HepG2 (cell line): ENCODE results near the gene TMEM217. TPM values are rescaled to one million over a fixed set of nuclear protein-coding genes. Genes with fewer than 3 reads are reported as not detected.

ENCODE experiments used
- ATAC-seq: fragments of 200-7000 bp; cut with Tn5 transposase; 3 replicates; pipeline ENCODE4 v1.9.1; 2020; ENCODE audit warnings: mild to moderate bottlenecking, moderate library complexity
- BruUV-seq: library from RNA; stranded (reverse); fragments of 400-500 nt; replicated peaks from 2 replicates; lab custom pipeline; 2021; lab: Mats Ljungman, UMichigan
- CTCF ChIA-PET: fragments of 300-600 bp; formaldehyde crosslinking; extraction: SDS; loops from one replicate; lab custom pipeline; 2021; ENCODE audit warnings: low total read pairs, inconsistent platforms, low intra/inter-chr PET ratio; lab: Yijun Ruan, JAX
- POLR2A ChIA-PET: fragments of 350-600 bp; sonication (Branson Sonifier 250); formaldehyde crosslinking; loops from one replicate; lab custom pipeline; 2020; ENCODE audit warnings: antibody characterized with exemption, inconsistent platforms; lab: Yijun Ruan, JAX
- DNase-seq: peaks from one replicate; pipeline ENCODE4 v3.0.0-alpha.2; 2015; ENCODE audit warnings: low spot score
- FAIRE-seq: peaks from 3 replicates; lab custom pipeline; 2011; peaks lifted over from hg19 to GRCh38; lab: Jason Lieb, UNC
- H2AFZ ChIP-seq: one replicate; pipeline ENCODE4 v1.6.1; 2011; ENCODE audit warnings: low read length, inconsistent platforms
- H3K27ac ChIP-seq: fragments of 300-600 bp; 3 replicates; pipeline ENCODE4 v1.8.0; 2011; ENCODE audit warnings: mixed run types, mild to moderate bottlenecking, mixed read lengths, low read length, inconsistent platforms; ENCODE audit not compliant: insufficient read depth; ENCODE audit errors: extremely low read length
- H3K27me3 ChIP-seq, 2 experiments: fragments of 200-600 bp in 1 of 2; 2 replicates in 1 of 2; 3 replicates in 1 of 2; pipeline versions ENCODE4 v1.6.0 to v1.8.0; 2011; ENCODE audit warnings: low read length in 2 of 2, mild to moderate bottlenecking in 2 of 2, moderate library complexity in 2 of 2, inconsistent platforms in 1 of 2; ENCODE audit not compliant: insufficient read depth in 2 of 2, control insufficient read depth in 1 of 2
- H3K36me3 ChIP-seq, 2 experiments: fragments of 200-600 bp in 1 of 2; replicated peaks in 1 of 2; 2 replicates in 1 of 2; 3 replicates in 1 of 2; pipeline versions ENCODE4 v1.5.1 to v1.8.0; 2011; ENCODE audit warnings: low read length in 2 of 2, inconsistent platforms in 1 of 2; ENCODE audit not compliant: insufficient read depth in 2 of 2, control insufficient read depth in 1 of 2
- H3K4me1 ChIP-seq: 2 replicates; pipeline ENCODE4 v1.5.1; 2012; ENCODE audit warnings: low read length, inconsistent platforms; ENCODE audit not compliant: insufficient read depth
- H3K4me2 ChIP-seq: 2 replicates; pipeline ENCODE4 v1.6.0; 2011; ENCODE audit warnings: low read depth, low read length, inconsistent platforms
- H3K4me3 ChIP-seq, 3 experiments: fragments of 200-600 bp in 1 of 3; sonication (generic), shearing (Covaris generic) in 1 of 3; replicated peaks in 1 of 3; 2 replicates each; pipeline ENCODE4 v1.5.1; 2011 to 2016; ENCODE audit warnings: low read length in 3 of 3, inconsistent platforms in 2 of 3, low read depth in 2 of 3, mild to moderate bottlenecking in 2 of 3, control low read depth in 1 of 3, mixed read lengths in 1 of 3; ENCODE audit not compliant: insufficient read depth in 1 of 3
- H3K79me2 ChIP-seq: one replicate; pipeline ENCODE4 v1.6.1; 2011; ENCODE audit warnings: low read length, inconsistent platforms; ENCODE audit not compliant: insufficient read depth
- H3K9ac ChIP-seq: 2 replicates; pipeline ENCODE4 v1.6.0; 2011; ENCODE audit warnings: mild to moderate bottlenecking, low read depth, low read length, inconsistent platforms; ENCODE audit not compliant: insufficient read depth
- H3K9me3 ChIP-seq: 2 replicates; pipeline ENCODE4 v1.5.1; 2012; ENCODE audit warnings: mild to moderate bottlenecking, low read length
- H4K20me1 ChIP-seq: 2 replicates; pipeline ENCODE4 v1.6.0; 2011; ENCODE audit warnings: inconsistent platforms, mild to moderate bottlenecking, low read length, moderate library complexity; ENCODE audit not compliant: insufficient read depth
- ARID2 ChIP-seq: sonication (generic); formaldehyde crosslinking; IDR thresholded peaks from 2 replicates; pipeline ENCODE4 v1.8.1; 2022; ENCODE audit warnings: mild to moderate bottlenecking, missing genetic modification reagents, borderline replicate concordance
- CEBPB ChIP-seq: IDR thresholded peaks from 2 replicates; pipeline ENCODE4 v1.6.1; 2011; ENCODE audit warnings: low read depth, low read length, improper control_type of control experiment, borderline replicate concordance
- CEBPG ChIP-seq: IDR thresholded peaks from 2 replicates; pipeline ENCODE4 v1.6.1; 2016
- CREBL2 ChIP-seq: sonication (generic); formaldehyde crosslinking; IDR thresholded peaks from 2 replicates; pipeline ENCODE4 v1.8.1; 2023; ENCODE audit warnings: missing genetic modification reagents, mild to moderate bottlenecking, borderline replicate concordance
- GABPA ChIP-seq, 2 experiments: IDR thresholded peaks; 2 replicates each; pipeline ENCODE4 v1.6.1; 2011 to 2016; ENCODE audit warnings: low read depth in 2 of 2, low read length in 1 of 2, missing biosample characterization in 1 of 2, missing genetic modification characterization in 1 of 2
- GATA4 ChIP-seq: sonication (generic); IDR thresholded peaks from 2 replicates; pipeline ENCODE4 v1.6.1; 2016; ENCODE audit warnings: antibody characterized with exemption, low read depth, borderline replicate concordance
- MAF1 ChIP-seq: sonication (generic); formaldehyde crosslinking; IDR thresholded peaks from 2 replicates; pipeline ENCODE4 v1.5.0; 2020; ENCODE audit warnings: missing genetic modification reagents, borderline replicate concordance
- NFKB2 ChIP-seq: sonication (generic); formaldehyde crosslinking; IDR thresholded peaks from 2 replicates; pipeline ENCODE4 v1.4.0; 2020; ENCODE audit warnings: missing genetic modification reagents, borderline replicate concordance
- ZNF224 ChIP-seq: sonication (generic); formaldehyde crosslinking; IDR thresholded peaks from 2 replicates; pipeline ENCODE4 v1.5.0; 2020; ENCODE audit warnings: mild to moderate bottlenecking, missing genetic modification reagents
- ZNF362 ChIP-seq: sonication (generic); formaldehyde crosslinking; IDR thresholded peaks from 2 replicates; pipeline ENCODE4 v1.4.0; 2020; ENCODE audit warnings: missing genetic modification reagents, mild to moderate bottlenecking, borderline replicate concordance
- ZNF670 ChIP-seq: sonication (generic); formaldehyde crosslinking; IDR thresholded peaks from 2 replicates; pipeline ENCODE4 v1.8.0; 2022; ENCODE audit warnings: mild to moderate bottlenecking, missing genetic modification reagents, borderline replicate concordance
- ZSCAN30 ChIP-seq: sonication (generic); formaldehyde crosslinking; IDR thresholded peaks from 2 replicates; pipeline ENCODE4 v1.5.0; 2020; ENCODE audit warnings: mild to moderate bottlenecking, missing genetic modification reagents
- WGBS: methylation state at CpG from one replicate; pipeline ENCODE4 v1.1.6; 2017; ENCODE audit warnings: low lambda C conversion rate; 5-methylcytosine and 5-hydroxymethylcytosine counted together
- in situ Hi-C: cut with HindIII; loops from 2 replicates; pipeline ENCODE4 v1.10.0; 2017; ENCODE audit warnings: low pct_unique_long_range_greater_than_20kb; ENCODE audit not compliant: extremely low pct_ligation_motif_present
- intact Hi-C: fragments of 100-400 bp; cut with micrococcal nuclease; formaldehyde crosslinking; loops from one replicate; pipeline ENCODE4 v1.10.0; 2022; ENCODE audit not compliant: unreplicated experiment
- polyA plus RNA-seq, 8 experiments: library from polyadenylated mRNA; depleted of rRNA in 3 of 8; stranded (reverse) in 7 of 8; unstranded in 1 of 8; fragments of >200 nt; fragmentation: Illumina TruSeq in 4 of 8; extraction: Trizol in 4 of 8; gene quantifications; 2 replicates each; pipeline versions ENCODE4 v1.2.1 to v1.2.3, GENCODE V29; 2011 to 2016; ENCODE audit warnings: low read depth in 4 of 8, missing spikeins in 1 of 8, mixed read lengths in 1 of 8; ENCODE audit not compliant: insufficient read depth in 1 of 8
- total RNA-seq, 5 experiments: library from RNA; depleted of rRNA; stranded (reverse); fragments of >200 nt; fragmentation: Illumina TruSeq; extraction: Trizol; gene quantifications; 2 replicates each; pipeline ENCODE4 v1.2.3, GENCODE V29; 2016; ENCODE audit warnings: low read depth in 1 of 5
- TF ChIP-seq, protein P1 (sequence below): sonication (generic); formaldehyde crosslinking; IDR thresholded peaks from 2 replicates; pipeline ENCODE4 v1.4.0; 2020; ENCODE audit warnings: missing genetic modification reagents
- TF ChIP-seq, protein P2 (sequence below): sonication (generic); IDR thresholded peaks from 2 replicates; pipeline ENCODE4 v1.6.1; 2016; ENCODE audit warnings: low read depth, borderline replicate concordance

TMEM217 gene
- total and polyA plus RNA-seq, 2 of the 13 experiments (the other 11 are each of a cell fraction or from before 2014, with no cell fraction given): 2.3 to 3.4 TPM

DNA sequence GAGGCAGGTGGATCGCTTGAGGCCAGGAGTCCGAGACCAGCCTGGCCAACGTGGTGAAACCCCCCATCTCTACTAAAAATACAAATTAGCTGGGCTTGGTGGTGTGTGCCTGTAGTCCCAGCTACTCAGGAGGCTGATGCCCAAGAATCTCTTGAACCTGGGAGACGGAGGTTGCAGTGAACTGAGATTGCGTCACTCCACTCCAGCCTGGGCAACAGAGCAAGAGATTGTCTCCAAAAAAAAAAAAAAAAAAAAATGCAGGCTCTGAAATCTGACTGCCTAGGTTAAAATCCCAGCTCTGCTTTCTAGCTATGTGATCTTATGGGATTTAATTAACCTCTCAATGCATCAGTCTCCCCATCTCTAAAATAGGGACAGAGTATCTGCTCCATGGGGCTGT is 3.3 kb upstream of the TMEM217 start:
- TF ChIP-seq MAF1 (CRISPR knock-in tag): no peak
- peak; percentile 71; the same call in 1 of the 2 replicates for TF ChIP-seq ZNF362 (CRISPR knock-in tag)
- TF ChIP-seq ZNF224 (CRISPR knock-in tag): no peak
- peak; percentile 64 for TF ChIP-seq CEBPG (CRISPR knock-in tag)
- TF ChIP-seq CEBPB: peak; percentile 81
- Histone ChIP-seq H3K27ac (no peak overlapping the region), H3K4me3 (no peak overlapping the region), H4K20me1 (peaks cover 4% of the 10 kb centered on the region; the same call in 1 of the 2 replicates), H3K79me2 (peaks cover 62% of the 10 kb centered on the region), H3K9ac (no peak overlapping the region), H3K36me3 (no peaks in the 10 kb centered on the region), H3K27me3 (no peaks in the 10 kb centered on the region; a peak in 1 of 5 replicates), H2AFZ (no peak overlapping the region), H3K4me1 (peaks cover 53% of the 10 kb centered on the region), H3K9me3 (no peaks in the 10 kb centered on the region), H3K4me2 (no peak overlapping the region)
- ChIA-PET POLR2A (interaction anchor here (0.8 to 1.1 kb wide), 2 partner anchors 13 to 17 kb away, joined by 3 to 4 read pairs; no protein-coding TSS in a partner anchor), CTCF (no interaction called here)
- FAIRE-seq (no peak), DNase-seq (no peak), ATAC-seq (no peak)
- intact Hi-C loops: no loop called here
- in situ Hi-C loops: no loop called here
- 93% methylated on average over 5 of the region's 5 CpGs for WGBS
- no TSS peak for BruUV-seq

DNA sequence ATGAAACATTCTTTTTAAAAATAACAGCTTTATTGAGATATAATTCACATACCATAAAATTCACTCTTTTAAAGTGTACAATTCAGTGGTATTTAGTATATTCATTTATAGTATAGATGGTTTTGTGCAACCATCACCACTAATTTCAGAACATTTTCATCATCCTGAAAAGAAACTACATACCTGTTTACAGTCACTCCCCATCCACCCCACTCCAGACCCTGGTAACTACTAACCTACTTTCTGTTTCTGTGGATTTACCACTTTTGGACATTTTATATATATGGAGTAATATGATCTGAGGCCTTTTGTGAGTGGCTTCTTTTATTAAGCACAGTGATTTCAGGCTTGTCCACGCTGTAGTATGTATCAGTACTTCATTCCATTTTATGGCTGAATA is 2.5 kb upstream of the TMEM217 start:
- ATAC-seq: no peak
- Histone ChIP-seq H3K27ac (no peak overlapping the region), H3K9me3 (no peaks in the 10 kb centered on the region), H4K20me1 (peaks cover 4% of the 10 kb centered on the region; the same call in 1 of the 2 replicates), H3K4me2 (no peak overlapping the region), H2AFZ (no peak overlapping the region), H3K36me3 (no peaks in the 10 kb centered on the region), H3K4me3 (no peak overlapping the region), H3K9ac (no peak overlapping the region), H3K4me1 (peaks cover 53% of the 10 kb centered on the region), H3K79me2 (peaks cover 56% of the 10 kb centered on the region), H3K27me3 (no peaks in the 10 kb centered on the region; a peak in 1 of 5 replicates)
- ChIA-PET CTCF (no interaction called here), POLR2A (no interaction called here)
- DNase-seq: no peak
- no TSS peak for BruUV-seq
- WGBS: 98% methylated on average over 1 of the region's 1 CpG
- FAIRE-seq: no peak
- in situ Hi-C loops: no loop called here
- intact Hi-C loops: no loop called here
- TF ChIP-seq, protein P1, sequence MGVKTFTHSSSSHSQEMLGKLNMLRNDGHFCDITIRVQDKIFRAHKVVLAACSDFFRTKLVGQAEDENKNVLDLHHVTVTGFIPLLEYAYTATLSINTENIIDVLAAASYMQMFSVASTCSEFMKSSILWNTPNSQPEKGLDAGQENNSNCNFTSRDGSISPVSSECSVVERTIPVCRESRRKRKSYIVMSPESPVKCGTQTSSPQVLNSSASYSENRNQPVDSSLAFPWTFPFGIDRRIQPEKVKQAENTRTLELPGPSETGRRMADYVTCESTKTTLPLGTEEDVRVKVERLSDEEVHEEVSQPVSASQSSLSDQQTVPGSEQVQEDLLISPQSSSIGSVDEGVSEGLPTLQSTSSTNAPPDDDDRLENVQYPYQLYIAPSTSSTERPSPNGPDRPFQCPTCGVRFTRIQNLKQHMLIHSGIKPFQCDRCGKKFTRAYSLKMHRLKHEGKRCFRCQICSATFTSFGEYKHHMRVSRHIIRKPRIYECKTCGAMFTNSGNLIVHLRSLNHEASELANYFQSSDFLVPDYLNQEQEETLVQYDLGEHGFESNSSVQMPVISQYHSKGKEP (CRISPR knock-in tag): no peak
- TF ChIP-seq, protein P2, sequence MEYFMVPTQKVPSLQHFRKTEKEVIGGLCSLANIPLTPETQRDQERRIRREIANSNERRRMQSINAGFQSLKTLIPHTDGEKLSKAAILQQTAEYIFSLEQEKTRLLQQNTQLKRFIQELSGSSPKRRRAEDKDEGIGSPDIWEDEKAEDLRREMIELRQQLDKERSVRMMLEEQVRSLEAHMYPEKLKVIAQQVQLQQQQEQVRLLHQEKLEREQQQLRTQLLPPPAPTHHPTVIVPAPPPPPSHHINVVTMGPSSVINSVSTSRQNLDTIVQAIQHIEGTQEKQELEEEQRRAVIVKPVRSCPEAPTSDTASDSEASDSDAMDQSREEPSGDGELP: no peak
- TF ChIP-seq ZSCAN30 (CRISPR knock-in tag) (no peak), GABPA (IDR thresholded peaks at IDR 0.05; ENCODE audit: low read depth, low read length) (no peak), GABPA (CRISPR knock-in tag; IDR thresholded peaks at IDR 0.05; ENCODE audit: low read depth) (no peak), CREBL2 (CRISPR knock-in tag) (no peak), NFKB2 (CRISPR knock-in tag) (no peak), ARID2 (no peak), ZNF670 (CRISPR knock-in tag) (no peak), GATA4 (no peak)
